Thyroid gland (tissue), 4 donors: ENCODE measurements around the gene SENP2. TPM values are rescaled to one million over a fixed set of nuclear protein-coding genes. Genes with fewer than 3 reads are reported as not detected.
A peak's percentile ranks its signal among the peaks of the same experiment; 100 is the strongest.
"Not testable (repeated sequence)": the region's sequence is repeated elsewhere in the genome, so short reads cannot be mapped to it uniquely, and the experiment has no call there.

Experiments used
- DNase-seq, 2 donors: peaks; one replicate each; pipeline ENCODE4 v3.0.0-alpha.2; 2019
- H3K27ac ChIP-seq, 3 donors: fragments of 200-600 bp; sonication (generic); 1 replicate in 2 of 3; 2 replicates in 1 of 3; pipeline ENCODE4 v1.5.1; 2016 to 2019; ENCODE audit warnings: mild to moderate bottlenecking in 1 of 3, moderate library complexity in 1 of 3
- H3K27me3 ChIP-seq: fragments of 200-600 bp; sonication (generic); one replicate; pipeline ENCODE4 v1.5.1; 2019
- H3K36me3 ChIP-seq, 2 donors: fragments of 200-600 bp; sonication (generic); one replicate each; pipeline ENCODE4 v1.5.1; 2016 to 2019
- H3K4me1 ChIP-seq, 2 donors: fragments of 200-600 bp; sonication (generic); one replicate each; pipeline ENCODE4 v1.5.1; 2017 to 2019
- H3K4me3 ChIP-seq, 3 donors: fragments of 200-600 bp; sonication (generic); replicated peaks in 1 of 3; 1 replicate in 2 of 3; 2 replicates in 1 of 3; pipeline ENCODE4 v1.5.1; 2016; ENCODE audit warnings: mild to moderate bottlenecking in 1 of 3
- H3K9me3 ChIP-seq: fragments of 200-600 bp; sonication (generic); one replicate; pipeline ENCODE4 v1.5.1; 2017
- CTCF ChIP-seq, 6 experiments: fragments of 200-600 bp in 3 of 6; fragments of 450-650 bp in 3 of 6; sonication (generic) in 3 of 6; IDR thresholded peaks; one replicate each; pipeline ENCODE4 v1.5.1; 2016 to 2019; ENCODE audit warnings: antibody characterized with exemption in 6 of 6, mild to moderate bottlenecking in 2 of 6, inconsistent platforms in 1 of 6, moderate library complexity in 1 of 6
- POLR2A ChIP-seq, 2 donors: fragments of 450-650 bp; IDR thresholded peaks; one replicate each; pipeline ENCODE4 v1.6.1; 2017; ENCODE audit warnings: antibody characterized with exemption in 2 of 2, mild to moderate bottlenecking in 2 of 2, moderate library complexity in 1 of 2
- WGBS, 2 donors: methylation state at CpG; one replicate each; pipeline ENCODE4 v1.1.5; 2017; 5-methylcytosine and 5-hydroxymethylcytosine counted together
- intact Hi-C: fragments of 100-400 bp; cut with DNase I; formaldehyde crosslinking; loops from one replicate; pipeline ENCODE4 v1.15.1; 2023
- total RNA-seq, 4 donors: library from RNA; depleted of rRNA; stranded (reverse); fragments of >200 nt; gene quantifications; one replicate each; pipeline ENCODE4 v1.2.3, GENCODE V29; 2016

Gene SENP2
- total RNA-seq, 4 donors from 2014 or later = 34.0 to 82.9 (median 39.6) TPM

GRCh38 chr3:185572183-185572582 lies 13.9 kb upstream of the SENP2 start:
- TF ChIP-seq CTCF (IDR thresholded peaks at IDR 0.05) = no peak
- TF ChIP-seq POLR2A (IDR thresholded peaks at IDR 0.05) = no peak
- no peak overlapping the region for H3K4me3 ChIP-seq
- WGBS, 2 donors = 94 to 97% methylated on average over 5 of the region's 5 CpGs
- intact Hi-C loops = loop anchor here (5.0 kb wide), 1 partner anchor 215 kb away; no protein-coding TSS in a partner anchor
- no peak overlapping the region for H3K27ac ChIP-seq
- H3K4me1 ChIP-seq = peaks cover 0 to 3% of the 10 kb centered on the region in 2 donors
- DNase-seq = no peak
- H3K36me3 ChIP-seq = no peaks in the 10 kb centered on the region
- H3K9me3 ChIP-seq = no peaks in the 10 kb centered on the region
- H3K27me3 ChIP-seq = no peaks in the 10 kb centered on the region

GRCh38 chr3:185575108-185575869 lies 10.8 kb upstream of the SENP2 start:
- H3K4me1 ChIP-seq, H3K36me3 ChIP-seq, H3K4me3 ChIP-seq, intact Hi-C loops, H3K9me3 ChIP-seq, H3K27ac ChIP-seq, H3K27me3 ChIP-seq: not testable (repeated sequence)
- TF ChIP-seq CTCF (IDR thresholded peaks at IDR 0.05) = peak; percentile 17 to 71 (median 63)
- WGBS, 2 donors = 20 to 24% methylated on average over 17 of the region's 17 CpGs
- DNase-seq = peak; percentile 41 to 42

GRCh38 chr3:185582236-185582635 lies 3.9 kb upstream of the SENP2 start:
- H3K36me3 ChIP-seq = no peaks in the 10 kb centered on the region
- H3K4me3 ChIP-seq = no peak overlapping the region
- H3K9me3 ChIP-seq = no peaks in the 10 kb centered on the region
- no peaks in the 10 kb centered on the region for H3K27me3 ChIP-seq
- no peak for DNase-seq
- WGBS, 2 donors = 55 to 63% methylated on average over 3 of the region's 3 CpGs
- peaks cover 10 to 11% of the 10 kb centered on the region in 2 donors for H3K4me1 ChIP-seq
- intact Hi-C loops = loop anchor here (10.0 kb wide), 1 partner anchor 87 kb away; the partner anchor contains the start of gene TMEM41A
- TF ChIP-seq CTCF (IDR thresholded peaks at IDR 0.05) (no peak), POLR2A (IDR thresholded peaks at IDR 0.05) (no peak)
- no peak overlapping the region for H3K27ac ChIP-seq

GRCh38 chr3:185582871-185583270 lies 3.2 kb upstream of the SENP2 start:
- Histone ChIP-seq H3K36me3 (no peaks in the 10 kb centered on the region), H3K27me3 (no peaks in the 10 kb centered on the region), H3K4me1 (peaks cover 10 to 12% of the 10 kb centered on the region in 2 donors), H3K27ac (no peak overlapping the region), H3K4me3 (no peak overlapping the region), H3K9me3 (no peaks in the 10 kb centered on the region)
- intact Hi-C loops = loop anchor here (10.0 kb wide), 1 partner anchor 88 kb away; the partner anchor contains the start of gene TMEM41A
- DNase-seq = no peak
- WGBS, 2 donors = 32 to 42% methylated on average over 3 of the region's 3 CpGs
- TF ChIP-seq POLR2A (IDR thresholded peaks at IDR 0.05) (no peak), CTCF (IDR thresholded peaks at IDR 0.05) (no peak)

- no peak for DNase-seq
- Histone ChIP-seq H3K4me1 (peaks cover 12 to 14% of the 10 kb centered on the region in 2 donors), H3K27ac (no peak overlapping the region), H3K36me3 (no peaks in the 10 kb centered on the region), H3K9me3 (no peaks in the 10 kb centered on the region), H3K27me3 (no peaks in the 10 kb centered on the region), H3K4me3 (no peak overlapping the region)
- intact Hi-C loops = loop anchor here (10.0 kb wide), 1 partner anchor 89 kb away; the partner anchor contains the start of gene TMEM41A
- TF ChIP-seq CTCF (IDR thresholded peaks at IDR 0.05) = no peak
- TF ChIP-seq POLR2A (IDR thresholded peaks at IDR 0.05) = no peak
- WGBS, 2 donors = 71 to 78% methylated on average over 6 of the region's 6 CpGs
Observed at GRCh38 chr3:185583925-185584324, 2.2 kb upstream of the SENP2 start.
